Measurements from ENCODE around the gene MDH1.

The MDH1 gene

DNA sequence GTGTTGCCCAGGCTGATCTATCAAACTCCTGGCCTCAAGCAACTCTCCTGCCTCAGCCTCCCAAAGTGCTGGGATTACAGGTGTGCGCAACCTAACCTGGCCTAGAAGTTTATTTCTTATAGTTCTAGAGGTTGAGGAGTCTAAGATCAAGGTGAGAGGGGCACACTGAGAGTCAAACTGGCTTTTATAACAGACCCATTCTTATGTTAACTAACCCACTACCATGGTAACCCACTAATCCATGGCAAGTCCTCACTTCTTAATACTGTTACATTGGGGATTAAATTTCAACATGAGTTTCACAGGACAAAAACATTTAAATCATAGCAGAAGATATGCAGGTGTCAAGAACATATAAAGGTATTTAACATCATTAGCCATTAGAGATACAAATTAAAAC is 50.6 kb downstream of the MDH1 start:
- DNase-seq = no peak

DNA sequence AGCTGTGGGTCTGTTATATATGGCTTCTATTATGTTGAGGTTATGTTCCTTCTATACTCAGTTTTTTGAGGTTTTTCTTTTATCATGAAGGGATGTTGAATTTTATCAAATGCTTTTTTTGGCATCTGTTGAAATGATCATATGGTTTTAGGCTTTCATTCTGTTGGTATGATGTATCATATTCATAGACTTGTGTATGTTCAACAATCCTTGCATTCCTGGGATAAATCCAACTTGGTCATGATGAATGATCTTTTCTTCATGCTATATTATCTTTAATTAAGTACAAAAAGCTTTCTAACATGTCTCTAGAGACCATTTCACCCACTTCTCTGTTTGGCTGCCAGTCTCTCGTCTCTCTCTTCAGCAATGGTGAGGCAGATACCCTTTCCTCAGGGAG is 54.2 kb downstream of the MDH1 start:
- DNase-seq = no peak

DNA sequence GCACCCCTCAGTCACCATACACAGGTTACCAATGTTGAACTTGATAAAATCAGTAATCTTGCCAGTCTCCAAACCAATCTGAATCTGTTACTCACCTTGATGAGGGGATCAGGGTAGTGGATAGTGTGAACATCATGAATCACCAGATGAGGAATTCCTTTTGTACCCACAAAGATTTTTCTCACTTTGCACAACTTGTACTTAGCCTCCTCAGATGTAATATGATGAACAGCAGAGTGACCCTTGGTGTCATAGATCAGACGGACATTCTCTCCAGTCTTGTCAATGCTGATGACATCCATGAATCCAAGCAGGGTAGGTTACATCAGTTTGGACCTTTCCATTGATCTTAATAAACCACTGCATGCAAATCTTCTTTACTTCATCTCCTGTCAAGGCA is 54.7 kb downstream of the MDH1 start:
- no peak for DNase-seq

DNA sequence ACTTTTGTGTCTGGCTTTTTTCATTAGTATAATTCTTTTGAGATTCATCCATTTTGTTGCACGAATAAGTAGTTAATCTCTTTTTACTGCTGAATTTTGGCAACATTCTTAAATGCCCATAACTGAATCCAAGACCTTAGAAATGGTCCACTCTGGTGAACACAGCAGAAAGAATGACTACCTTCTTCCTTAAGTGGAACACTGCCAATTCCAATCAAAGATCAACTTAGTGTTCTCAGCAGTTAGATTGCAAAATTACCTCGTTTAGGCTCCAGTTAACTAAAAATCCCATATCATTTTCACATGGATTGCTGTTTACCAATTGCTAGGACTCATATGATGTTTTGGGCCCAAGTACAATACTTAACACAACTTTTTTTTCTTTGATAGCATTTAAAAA is 59.9 kb downstream of the MDH1 start:
- no peak for DNase-seq

DNA sequence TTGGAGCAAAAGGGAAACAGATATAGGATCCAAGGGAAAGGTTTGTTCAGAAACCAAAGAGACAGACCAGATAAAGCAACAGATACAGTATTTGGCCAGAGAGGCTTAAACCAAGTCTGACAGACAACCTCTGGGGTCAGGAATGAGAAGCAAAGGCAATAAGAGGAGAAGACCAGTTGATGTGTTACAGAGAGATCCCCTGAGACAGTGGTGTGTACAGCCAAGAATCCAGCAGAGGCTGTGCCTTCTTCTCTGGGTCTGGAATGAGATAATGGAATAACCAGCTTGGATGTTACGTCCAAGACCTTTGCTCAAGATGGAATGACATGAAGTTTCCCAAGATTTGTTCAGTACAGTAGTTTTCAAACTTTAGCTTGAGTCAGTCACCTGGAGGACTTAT is 61.1 kb downstream of the MDH1 start:
- DNase-seq = no peak

DNA sequence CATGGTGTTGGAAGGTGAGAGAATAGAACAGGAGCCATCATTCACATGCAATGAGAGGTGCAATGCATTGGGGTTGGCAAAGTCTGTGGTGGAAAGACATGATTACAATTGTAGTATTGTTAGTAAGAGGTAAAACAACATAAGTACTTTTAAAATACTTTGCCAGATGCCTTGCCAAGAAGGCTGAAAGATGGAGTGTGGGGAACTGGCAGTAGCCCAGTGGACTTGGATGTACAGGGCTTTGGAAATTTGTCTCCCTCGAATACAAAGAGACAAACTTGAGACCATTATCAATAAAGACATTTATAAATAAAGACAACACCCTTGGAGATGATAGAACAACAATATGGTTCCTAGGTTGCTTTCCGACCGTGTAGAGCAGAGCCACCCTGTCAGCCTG is 62.0 kb downstream of the MDH1 start:
- DNase-seq = no peak

DNA sequence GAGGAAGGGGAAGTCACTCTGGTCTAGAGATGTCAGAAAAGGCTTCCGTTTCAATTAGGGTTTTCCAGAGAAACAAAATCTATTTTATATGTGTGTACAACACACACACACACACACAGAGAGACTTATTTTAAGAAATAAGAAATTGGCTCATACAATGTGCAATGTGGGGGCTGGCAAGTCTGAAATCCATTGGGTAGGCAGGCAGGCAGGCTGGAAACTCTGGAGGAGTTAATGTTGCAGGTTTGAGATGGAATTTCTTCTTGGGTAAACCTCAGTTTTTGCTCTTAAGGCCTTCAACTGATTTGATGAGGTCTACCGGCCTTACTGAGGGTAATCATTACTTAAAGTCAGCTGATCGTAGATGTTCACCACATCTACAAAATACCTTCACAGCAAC is 62.6 kb downstream of the MDH1 start:
- DNase-seq = no peak

DNA sequence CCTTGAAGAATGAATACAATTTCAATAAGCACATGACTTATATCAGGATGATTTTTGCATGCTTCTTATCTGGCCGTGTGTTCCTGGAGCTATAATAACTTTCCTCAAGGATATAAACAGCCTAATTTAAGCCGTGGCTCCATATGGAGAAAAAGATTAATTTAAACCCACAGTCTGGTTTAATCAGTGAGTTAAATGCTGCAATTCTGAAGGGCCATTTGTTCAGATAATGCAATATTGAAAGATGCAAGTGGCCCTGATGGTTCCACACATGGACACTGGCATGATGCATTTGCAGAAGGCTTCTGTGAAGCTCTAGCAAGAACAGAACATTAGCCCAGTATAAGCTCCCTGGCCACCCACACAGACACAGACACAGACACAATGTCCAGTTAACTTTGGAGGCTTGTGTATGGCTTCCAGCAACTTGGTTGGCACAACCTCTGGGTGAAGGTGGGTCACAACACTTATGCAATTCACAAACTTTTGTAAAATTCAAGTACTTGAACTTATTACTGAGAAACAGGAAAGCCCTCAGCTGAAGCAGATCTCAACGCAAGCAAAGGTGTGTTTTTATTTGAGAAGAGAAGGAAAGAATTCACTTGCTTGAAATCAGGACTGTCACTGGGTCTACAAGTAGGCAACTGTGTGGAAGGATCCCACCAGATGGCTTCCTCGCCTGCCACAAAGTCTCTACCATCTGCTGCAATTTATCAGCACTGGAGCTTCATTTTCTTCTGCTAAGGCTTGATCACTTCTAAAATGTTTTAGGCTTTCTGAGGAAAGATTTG is 63.3 kb downstream of the MDH1 start:
- no peak for DNase-seq

DNA sequence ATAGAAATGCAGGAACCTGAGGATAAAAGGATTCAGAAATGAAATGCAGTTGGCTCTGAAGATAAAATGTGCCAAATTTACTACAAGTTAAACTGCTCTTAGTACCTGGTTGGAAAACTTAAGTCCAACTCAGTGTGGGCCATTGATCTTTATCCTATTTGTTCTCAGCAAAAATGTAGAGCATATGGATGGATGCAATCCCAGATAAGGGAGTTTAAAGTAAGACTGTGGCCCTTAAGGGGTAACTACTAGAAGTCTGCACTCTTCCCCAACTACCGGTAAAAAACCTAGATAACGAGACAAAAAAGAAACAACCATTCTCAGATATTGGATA is 63.9 kb downstream of the MDH1 start:
- DNase-seq = no peak

DNA sequence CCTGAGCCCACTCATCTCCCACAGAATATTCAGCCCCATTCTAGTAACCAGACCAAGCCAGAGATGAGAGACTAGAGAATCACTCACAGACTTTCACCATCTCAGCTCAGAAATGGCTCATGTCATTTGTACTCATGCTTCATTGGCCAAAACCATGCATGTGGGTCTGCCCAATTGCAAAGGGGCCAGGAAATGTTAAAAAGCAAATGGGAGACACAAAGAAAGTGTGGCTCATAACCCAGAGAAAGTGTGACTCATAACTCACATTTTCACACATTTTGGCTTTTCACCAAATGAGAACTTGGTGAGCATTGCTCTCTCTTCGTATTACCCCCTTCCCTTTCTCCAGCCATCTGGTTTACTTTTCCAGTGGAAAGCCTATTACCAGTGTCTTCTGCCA is 66.2 kb downstream of the MDH1 start:
- DNase-seq = no peak
